ENCODE measurements around the gene GDAP1L1.

The GDAP1L1 gene

GRCh38 chr20:44247131-44247571, at the start of gene GDAP1L1:
Gene GDAP1L1 (plus strand): TSS chr20:44247308. CDS start chr20:44247335, 27 bp downstream.
- DNase-seq (ENCODE audit: low spot score): peak; percentile 20

- DNase-seq (ENCODE audit: low spot score): no peak
These were observed 48.2 kb upstream of the GDAP1L1 start for GRCh38 chr20:44198872-44199271.

GRCh38 chr20:44199877-44200276, 47.2 kb upstream of the GDAP1L1 start:
- no peak for DNase-seq (ENCODE audit: low spot score)

GRCh38 chr20:44200371-44200770, 46.7 kb upstream of the GDAP1L1 start:
- DNase-seq (ENCODE audit: low spot score): no peak

- no peak for DNase-seq (ENCODE audit: low spot score)
These were observed 46.1 kb upstream of the GDAP1L1 start for GRCh38 chr20:44200983-44201382.

GRCh38 chr20:44203161-44203560, 43.9 kb upstream of the GDAP1L1 start:
- no peak for DNase-seq (ENCODE audit: low spot score)

GRCh38 chr20:44204156-44204831, 42.8 kb upstream of the GDAP1L1 start:
- no peak for DNase-seq (ENCODE audit: low spot score)

- DNase-seq (ENCODE audit: low spot score): no peak
These were observed 42.3 kb upstream of the GDAP1L1 start for GRCh38 chr20:44204832-44205215.

- DNase-seq (ENCODE audit: low spot score): no peak
These were observed 41.0 kb upstream of the GDAP1L1 start for GRCh38 chr20:44206132-44206531.

GRCh38 chr20:44207126-44207723, 39.9 kb upstream of the GDAP1L1 start:
- DNase-seq (ENCODE audit: low spot score): no peak

GRCh38 chr20:44208165-44208564, 38.9 kb upstream of the GDAP1L1 start:
- no peak for DNase-seq (ENCODE audit: low spot score)

- DNase-seq (ENCODE audit: low spot score): no peak
These were observed 38.3 kb upstream of the GDAP1L1 start for GRCh38 chr20:44208770-44209169.

GRCh38 chr20:44209686-44210405, 37.3 kb upstream of the GDAP1L1 start:
- no peak for DNase-seq (ENCODE audit: low spot score)

- DNase-seq (ENCODE audit: low spot score): peak; percentile 97
These were observed 36.5 kb upstream of the GDAP1L1 start, which contains the start of gene OSER1 for GRCh38 chr20:44210406-44211176. Gene OSER1 (minus strand): TSS chr20:44210771. CDS start chr20:44206957, 3,814 bp downstream.

GRCh38 chr20:44211177-44212039, 35.7 kb upstream of the GDAP1L1 start:
- DNase-seq (ENCODE audit: low spot score): peak; percentile 51

- no peak for DNase-seq (ENCODE audit: low spot score)
These were observed 34.3 kb upstream of the GDAP1L1 start for GRCh38 chr20:44212792-44213191.

- DNase-seq (ENCODE audit: low spot score): peak; percentile 59
These were observed 32.0 kb upstream of the GDAP1L1 start for GRCh38 chr20:44215125-44215524.

GRCh38 chr20:44217342-44218092, 29.6 kb upstream of the GDAP1L1 start:
- peak; percentile 53 for DNase-seq (ENCODE audit: low spot score)

- DNase-seq (ENCODE audit: low spot score): no peak
These were observed 28.7 kb upstream of the GDAP1L1 start for GRCh38 chr20:44218446-44218845.

- DNase-seq (ENCODE audit: low spot score): no peak
These were observed 27.9 kb upstream of the GDAP1L1 start for GRCh38 chr20:44219170-44219730.
